T-helper 1 cell treated with Interleukin-12 subunit alpha and Interleukin-12 subunit beta and Interleukin-4 antibody, amounts not matched to agents 30 ng/mL and 1 ng/mL, for 36 hours (primary cell): ENCODE data around the gene TRAPPC10. TPM values are rescaled to one million over a fixed set of nuclear protein-coding genes. Genes with fewer than 3 reads are reported as not detected.

ENCODE experiments used
- intact Hi-C: fragments of 100-400 bp; cut with micrococcal nuclease; formaldehyde crosslinking; loops from one replicate; pipeline ENCODE4 v1.15.1; 2024
- total RNA-seq: library from RNA; stranded (reverse); gene quantifications from 2 replicates; pipeline ENCODE4 v1.2.3, GENCODE V29; 2022

TRAPPC10 gene
- total RNA-seq, 1 donor from 2014 or later, result 97.1 TPM

DNA sequence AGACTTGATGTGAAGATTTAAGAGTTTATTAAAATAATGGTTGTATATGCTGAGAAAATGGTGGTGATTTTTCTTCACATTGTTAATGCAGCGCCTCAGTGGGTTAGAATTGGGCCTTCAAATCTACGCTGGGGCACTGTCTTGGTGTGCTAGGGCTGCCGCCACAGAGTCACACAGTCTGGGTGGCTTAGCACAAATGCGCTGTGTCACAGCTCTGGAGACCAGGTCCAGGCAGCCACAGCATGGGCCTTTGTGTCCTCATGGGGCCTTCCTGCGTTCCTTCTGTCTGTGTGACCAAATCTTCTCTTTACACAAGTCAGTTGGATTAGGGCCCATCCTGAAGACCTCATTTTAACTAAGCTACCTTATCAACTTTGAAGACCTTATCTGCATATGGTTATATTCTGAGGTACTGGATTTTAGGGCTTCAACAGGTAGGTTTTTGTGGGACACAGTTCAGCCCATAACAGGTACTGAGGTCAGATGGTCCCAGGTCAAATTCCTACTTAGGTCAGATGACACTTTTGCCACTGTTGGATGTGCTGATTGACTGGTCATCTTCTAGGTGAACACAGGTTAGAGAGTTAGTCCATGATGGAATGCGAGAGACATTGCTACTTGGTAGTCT, 17.5 kb downstream of the TRAPPC10 start:
- intact Hi-C loops, result no loop called here

DNA sequence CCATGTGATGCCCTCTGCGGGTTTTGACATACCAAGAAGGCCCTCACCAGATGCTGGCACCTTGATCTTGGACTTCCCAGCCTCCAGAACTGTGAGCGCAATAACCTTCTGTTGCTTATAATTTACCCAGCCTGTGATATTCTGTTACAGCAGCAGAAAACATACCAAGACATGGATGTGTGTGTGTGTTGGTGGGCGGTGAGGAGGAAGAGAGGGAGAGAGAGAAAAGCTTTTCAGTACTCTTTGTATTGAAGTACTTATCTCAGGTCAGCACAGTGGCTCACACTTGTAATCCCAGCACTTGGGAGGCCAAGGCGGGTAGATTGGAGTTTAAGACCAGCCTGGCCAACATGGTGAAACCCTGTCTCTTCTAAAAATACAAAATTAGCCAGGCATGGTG, 23.1 kb downstream of the TRAPPC10 start:
- intact Hi-C loops, result no loop called here

DNA sequence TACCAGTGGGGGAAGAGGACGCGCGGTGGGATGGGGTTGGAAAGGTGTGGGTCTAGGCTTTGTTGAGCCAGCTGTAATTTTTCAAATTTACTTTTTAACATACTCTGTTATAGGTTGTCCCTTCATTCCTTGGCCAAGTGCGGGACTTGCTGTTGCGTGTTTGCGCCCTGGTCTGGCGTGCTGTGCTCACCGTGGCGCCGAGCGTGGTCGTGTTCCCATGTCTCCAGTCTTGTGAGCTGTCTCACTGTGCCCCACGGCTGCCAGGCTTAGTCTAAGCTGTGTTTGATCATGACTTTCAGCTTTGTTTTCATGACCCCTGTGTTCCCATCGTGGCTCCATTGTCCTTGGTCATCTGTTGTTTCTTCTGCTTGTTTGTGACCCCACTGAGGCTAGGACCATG, 26.0 kb downstream of the TRAPPC10 start:
- intact Hi-C loops, result no loop called here

DNA sequence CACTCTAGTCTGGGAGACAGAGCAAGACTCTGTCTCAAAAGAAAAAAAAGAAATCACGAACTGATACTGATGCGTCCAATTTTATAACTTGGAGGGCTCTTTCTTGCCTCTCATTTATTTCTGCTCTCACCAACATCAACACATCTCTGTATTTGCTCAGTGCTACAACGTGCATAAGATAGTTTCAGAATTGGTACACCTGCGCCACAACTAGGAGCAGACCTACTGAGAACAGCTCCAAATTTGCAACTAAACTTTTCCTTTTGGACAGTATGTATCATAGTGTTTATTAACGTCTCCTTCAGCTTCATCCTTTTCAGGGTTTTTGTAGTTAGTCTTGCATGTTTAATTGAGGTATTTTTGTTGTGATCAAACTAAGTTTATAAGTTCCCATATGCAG, 27.7 kb downstream of the TRAPPC10 start:
- intact Hi-C loops, result no loop called here

DNA sequence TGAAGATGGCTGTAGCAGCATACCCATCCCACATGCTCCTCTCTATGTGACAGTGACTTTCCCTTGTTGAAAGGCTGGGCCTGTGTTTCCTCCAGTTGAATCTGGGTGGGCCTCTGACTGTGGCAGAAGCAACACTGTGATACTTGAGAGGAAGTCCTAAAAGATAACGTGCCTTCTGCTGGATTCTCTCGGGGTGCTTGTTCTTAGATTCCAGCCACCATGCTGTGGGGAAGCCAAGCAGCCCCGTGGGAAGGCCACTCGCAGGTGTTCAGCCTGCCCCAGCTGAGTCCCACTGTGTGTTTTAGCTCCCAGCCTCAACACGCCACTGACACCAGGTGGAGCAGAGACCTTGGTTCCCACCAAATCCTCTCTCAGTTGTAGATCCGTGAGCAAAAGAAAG, 31.5 kb downstream of the TRAPPC10 start:
- intact Hi-C loops, result loop anchor here (2.0 kb wide), 1 partner anchor 31 kb away; the partner anchor contains the start of gene TRAPPC10

DNA sequence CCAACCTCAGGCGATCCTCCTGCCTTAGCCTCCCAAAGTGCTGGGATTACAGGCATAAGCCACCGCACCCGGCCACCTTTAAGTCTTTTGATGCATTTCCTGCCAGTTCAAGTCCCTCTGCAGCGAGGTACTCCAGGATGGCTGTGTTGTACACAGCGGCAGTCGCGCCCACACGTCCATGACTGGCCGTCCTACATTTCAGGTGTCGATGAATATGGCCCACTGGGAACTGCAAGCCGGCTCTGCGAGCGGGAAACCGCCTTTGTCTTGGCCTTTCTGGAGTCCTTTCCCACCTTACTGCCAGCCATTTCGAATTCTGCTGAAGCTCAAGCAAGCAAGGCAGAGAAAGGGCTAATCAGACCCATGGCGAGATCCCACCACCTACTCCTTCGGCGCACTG, 34.6 kb downstream of the TRAPPC10 start:
- intact Hi-C loops, result no loop called here

DNA sequence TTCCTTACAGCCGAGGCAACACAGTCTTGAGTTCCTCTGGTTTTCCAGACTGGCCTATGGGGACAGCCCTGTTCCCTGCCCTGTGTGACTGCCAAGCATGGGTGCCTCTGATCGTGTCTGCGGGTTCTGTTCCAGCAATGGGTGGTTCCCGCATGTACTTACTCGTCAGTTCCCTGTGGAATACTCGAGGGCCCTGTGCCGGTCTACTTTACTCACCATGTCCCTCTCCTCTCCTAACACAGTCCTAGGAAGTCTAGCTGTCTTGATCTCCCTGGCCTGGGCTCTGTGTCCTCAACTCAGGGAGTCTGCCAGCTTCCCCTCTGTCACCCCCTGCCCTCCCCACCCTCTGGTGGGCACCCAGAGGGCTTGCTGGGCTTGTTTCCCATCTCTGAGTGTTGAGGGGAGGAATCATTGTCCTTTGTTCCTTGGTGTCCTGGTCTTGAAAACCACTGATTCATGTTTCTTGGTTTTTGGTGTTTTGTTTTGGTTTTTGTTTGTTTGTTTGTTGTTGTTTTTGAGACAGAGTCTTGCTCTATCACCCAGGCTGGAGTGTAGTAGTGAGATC, 36.0 kb downstream of the TRAPPC10 start:
- intact Hi-C loops, result no loop called here

DNA sequence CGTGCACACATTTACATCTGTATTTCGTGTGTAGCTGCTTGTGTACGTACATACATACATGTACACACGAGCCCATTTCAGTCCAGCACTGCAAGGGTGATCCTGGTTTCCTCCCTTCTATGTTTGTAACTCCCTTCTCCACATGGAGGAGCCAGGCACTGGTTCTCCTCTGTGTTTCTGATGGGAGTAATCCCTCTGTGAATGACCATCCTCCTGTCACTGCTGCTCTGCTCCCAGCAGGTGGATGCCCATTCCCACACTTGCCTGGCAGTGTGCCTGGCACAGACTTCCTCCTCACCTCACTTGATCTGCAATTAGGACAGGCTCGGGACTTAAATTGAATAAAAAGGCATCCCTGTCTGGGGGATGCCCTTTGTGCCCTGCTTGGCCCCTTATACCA, 37.1 kb downstream of the TRAPPC10 start:
- intact Hi-C loops, result no loop called here

DNA sequence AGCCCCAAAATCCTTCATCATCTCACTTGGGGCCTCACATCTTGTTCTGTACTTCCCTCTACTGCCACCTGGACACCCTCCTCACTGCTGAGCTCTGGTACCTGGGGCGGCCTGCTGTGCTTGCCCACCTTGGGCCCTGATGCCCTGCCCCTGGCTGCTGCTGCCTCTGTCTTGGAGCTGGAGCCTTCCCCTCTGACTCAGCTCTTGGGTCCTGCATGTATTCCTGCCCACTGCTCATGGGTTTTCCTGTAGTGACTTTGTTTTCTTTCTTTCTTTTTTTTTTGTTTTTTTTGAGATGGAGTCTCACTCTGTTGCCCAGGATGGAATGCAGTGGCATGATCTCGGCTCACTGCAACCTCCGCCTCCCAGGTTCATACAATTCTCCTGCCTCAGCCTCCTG, 37.5 kb downstream of the TRAPPC10 start:
- intact Hi-C loops, result no loop called here

DNA sequence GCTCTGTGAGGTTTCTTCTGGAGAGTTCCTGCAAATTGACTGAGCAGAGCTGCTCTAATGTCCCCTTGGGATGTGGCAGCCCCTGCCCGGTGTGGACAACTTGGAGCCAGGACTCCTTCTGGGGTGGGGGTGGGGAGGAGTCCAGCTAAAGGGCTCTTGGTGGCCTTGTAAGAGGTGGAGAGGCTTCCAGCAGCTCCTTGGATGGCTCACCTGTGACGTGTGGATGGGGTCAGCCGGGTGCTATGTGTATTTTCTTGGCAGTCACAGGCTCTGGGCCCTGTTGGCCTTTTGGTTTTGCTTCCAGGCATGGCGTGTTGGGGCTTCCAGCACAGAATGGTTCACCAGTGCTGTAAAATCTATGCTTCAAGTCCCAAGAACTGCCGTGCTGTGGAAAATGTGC, 38.2 kb downstream of the TRAPPC10 start:
- intact Hi-C loops, result no loop called here

DNA sequence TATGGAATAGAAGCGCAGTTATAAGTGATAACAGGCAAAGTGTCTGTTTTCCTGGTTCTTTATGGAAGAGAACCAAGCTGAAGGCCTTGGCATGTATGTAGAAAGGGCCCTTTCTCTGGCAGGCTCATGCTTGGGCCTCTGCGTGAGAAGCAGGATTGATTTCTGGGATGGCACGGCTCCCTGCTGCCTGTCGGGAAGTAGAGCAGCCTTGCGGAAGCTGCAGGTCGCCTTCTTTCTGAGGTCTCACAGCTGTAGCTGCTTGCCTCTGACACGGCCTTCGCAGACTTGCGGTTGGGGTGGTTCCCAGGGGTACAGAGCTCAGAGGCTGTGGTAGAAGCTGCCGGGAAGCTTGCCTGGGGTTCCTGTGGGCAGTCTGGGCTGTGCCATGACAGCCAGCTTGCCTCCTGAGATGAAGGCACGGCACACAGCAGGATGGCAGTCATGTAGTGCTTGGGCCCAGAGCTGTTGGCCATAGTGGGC, 39.4 kb downstream of the TRAPPC10 start:
- intact Hi-C loops, result no loop called here

DNA sequence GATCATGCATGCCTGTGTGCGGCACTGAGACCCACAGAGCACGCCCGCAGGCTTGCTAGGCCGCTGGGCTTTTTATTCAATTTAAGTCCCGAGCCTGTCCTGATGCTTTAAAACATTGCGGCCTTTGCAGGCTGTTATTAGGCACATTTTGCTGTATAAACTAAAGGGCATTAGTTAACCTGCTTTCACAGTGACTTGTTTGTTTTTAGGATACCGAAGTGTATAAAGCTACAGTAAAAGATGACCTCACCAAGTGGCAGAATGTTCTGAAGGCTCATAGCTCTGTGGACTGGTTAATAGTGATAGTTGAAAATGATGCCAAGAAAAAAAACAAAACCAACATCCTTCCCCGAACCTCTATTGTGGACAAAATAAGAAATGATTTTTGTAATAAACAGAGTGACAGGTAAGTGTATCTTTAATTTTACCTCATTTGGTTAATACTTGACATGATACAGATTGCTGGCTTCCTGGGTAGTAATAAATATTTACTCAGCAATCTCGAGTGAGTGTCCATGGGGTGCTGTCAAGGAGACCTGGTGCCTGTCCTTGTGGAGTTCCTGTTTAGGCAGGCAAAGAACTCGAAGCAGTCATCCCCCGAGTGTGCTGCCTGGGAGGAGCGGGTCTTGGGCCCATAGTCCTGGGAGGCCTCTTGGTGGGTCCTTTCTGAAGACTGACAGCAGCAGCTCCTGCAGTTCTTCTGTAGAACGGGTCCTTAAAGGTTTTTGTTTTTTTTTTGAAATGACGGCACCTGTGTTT, 40.1 kb downstream of the TRAPPC10 start:
- intact Hi-C loops, result no loop called here

DNA sequence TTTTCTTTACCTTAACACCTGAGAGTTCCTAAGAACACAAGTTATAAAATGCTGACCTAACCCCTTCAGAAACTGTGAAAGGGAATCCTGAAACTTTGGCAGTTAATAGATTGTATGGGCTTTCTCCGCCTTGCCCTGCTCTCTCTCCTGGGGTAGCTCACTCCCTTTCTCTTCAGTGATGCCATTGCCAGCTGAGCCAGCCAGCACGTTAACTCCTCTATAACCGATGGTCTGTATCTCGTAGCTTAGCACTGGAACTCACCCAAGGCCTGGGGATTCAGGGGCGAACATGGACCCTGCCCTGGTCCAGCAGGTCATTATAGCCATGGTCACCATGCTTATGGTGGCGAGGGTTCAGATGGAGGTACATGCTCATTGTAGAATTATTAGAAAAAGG, 40.7 kb downstream of the TRAPPC10 start:
- intact Hi-C loops, result no loop called here

DNA sequence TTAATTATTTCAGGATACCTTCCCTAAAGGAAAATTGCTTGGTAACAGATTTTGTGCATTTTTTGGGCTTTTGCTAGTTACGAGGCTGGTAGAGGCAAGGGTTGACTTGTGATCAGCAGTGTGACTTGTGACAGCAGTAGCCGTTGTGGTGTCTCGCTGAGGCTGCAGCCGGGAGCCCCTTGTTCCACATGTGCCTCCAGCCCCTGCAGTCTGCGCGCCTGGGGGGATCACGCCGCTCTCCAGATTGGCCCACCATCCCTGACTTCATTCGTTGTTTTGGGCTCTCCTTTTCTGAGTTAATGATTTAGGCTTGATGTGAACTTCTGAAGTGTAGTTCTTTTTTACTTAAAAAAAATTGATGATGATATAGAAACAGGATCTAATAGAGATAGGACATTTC, 41.5 kb downstream of the TRAPPC10 start:
- intact Hi-C loops, result no loop called here

DNA sequence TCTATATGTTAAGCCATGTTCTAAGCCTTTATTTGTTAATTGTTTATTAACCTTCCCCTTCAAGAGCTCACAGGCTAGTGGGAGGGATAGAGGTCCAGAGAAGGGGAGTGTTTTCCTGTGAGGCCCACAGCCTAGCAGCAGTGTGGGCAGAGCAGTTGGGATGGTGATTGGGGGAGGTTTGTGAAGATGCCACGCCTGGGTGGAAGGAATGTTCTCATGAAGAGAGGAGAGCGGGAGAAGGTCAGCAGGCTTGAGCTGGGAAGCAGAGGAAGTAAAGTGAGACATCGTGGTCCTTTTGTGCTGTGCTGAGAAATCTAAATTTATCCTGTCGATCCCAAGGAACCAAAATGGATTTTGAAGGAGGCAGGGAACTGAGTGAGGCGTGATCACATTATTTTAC, 42.6 kb downstream of the TRAPPC10 start:
- intact Hi-C loops, result no loop called here

DNA sequence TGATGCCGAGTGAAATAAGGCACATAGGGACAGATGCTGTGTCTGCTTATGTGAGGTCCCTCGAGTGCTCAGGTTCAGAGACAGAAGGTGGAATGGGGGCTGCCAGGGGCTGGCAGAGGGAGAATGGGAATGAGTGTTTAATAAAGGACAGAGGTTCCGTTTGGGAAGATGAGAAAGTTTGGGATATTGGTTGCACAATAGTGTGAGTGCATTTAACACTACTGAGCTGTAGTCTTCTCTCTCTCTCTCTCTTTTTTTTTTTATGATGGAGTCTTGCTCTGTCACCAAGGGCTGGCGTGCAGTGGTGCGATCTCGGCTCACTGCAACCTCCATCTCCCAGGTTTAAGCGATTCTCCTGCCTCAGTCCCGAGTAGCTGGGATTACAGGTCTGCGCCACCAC, 44.9 kb downstream of the TRAPPC10 start:
- intact Hi-C loops, result loop anchor here (1.0 kb wide), 1 partner anchor 8 kb away; no protein-coding TSS in a partner anchor

DNA sequence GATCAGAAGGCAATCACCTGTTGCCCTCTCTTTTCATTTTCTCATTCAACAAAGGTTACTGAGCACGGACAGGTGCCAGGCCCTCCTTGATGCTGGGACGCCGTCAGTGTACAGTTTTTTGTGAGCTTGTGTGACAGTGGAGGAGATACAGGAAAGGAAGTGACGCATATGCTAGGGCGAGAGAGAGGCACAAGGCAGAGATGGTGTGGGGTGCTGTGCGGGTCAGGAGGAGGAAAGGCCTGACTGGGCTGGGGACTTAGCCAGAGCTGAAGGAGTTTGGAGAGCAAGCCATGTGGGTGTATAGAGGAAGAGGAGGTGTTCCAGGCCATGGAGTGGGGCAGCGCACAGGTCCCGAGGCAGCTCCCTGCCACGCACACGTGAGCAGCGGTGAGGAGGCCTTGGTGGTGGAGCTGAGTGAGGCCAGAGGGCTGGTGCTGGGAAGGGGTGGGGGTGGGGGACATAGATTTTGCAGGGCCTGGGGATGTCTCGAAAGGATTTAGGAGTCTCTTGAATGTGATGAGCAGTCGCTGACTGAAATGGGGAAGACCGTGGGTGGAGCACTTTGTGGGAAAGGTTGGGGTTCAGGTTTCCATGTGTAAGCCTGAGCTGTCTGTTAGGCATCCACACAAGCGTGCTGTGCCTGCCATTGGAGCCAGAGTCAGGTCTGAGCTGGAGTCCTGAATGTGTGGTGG, 46.0 kb downstream of the TRAPPC10 start:
- intact Hi-C loops, result loop anchor here (1.0 kb wide), 1 partner anchor 7 kb away; no protein-coding TSS in a partner anchor

DNA sequence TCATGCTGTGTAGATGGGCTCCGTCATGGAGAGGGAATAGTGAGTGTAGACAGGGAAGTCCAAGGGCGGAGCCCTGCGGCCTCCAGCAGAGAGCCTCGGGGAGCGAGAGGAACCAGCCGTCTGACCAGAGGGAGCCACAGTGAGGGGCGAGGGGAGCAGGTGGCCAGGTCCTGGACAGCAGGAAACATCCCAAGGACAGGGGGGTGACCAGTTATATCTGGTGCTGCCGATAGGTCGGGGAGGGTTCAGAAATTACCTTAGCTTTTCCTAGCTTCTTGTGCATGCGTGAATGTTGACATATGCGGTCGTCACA, 46.5 kb downstream of the TRAPPC10 start:
- intact Hi-C loops, result no loop called here

DNA sequence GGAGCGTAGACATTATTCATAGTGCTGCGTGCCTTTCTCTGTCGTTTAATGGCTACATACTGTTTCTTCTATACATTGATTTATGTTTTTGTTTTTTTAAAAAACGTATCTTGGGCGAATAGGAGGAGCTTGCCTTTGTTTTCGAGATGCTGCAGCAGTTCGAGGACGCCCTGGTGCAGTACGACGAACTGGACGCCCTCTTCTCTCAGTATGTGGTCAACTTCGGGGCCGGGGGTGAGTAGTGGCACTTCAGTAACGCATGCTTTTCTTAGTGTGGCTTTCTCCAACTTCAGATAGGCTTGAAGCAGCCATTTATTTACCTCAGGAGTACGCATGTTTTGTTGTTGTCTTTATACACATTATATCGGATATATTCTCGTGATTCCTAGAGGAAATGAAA, 46.9 kb downstream of the TRAPPC10 start:
- intact Hi-C loops, result no loop called here

DNA sequence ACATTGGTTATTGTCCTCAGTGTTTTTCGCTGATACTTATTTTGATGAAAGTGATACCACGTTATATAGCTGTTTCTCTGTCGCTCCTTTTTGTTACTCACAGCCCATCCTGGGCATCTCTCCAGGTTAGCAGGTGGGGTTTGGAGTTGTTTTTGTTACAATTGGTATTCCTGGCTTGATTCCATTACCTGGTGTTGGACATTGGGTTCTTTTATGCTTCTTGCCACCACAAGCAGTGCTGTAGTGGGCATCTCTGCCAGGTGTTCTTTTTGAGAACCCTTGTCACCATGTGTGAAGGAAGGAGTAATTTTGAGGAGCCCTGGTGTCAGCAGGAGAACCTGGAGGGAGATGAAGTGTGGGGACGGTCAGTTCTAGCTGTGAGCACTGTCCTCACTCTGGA, 47.6 kb downstream of the TRAPPC10 start:
- intact Hi-C loops, result no loop called here

DNA sequence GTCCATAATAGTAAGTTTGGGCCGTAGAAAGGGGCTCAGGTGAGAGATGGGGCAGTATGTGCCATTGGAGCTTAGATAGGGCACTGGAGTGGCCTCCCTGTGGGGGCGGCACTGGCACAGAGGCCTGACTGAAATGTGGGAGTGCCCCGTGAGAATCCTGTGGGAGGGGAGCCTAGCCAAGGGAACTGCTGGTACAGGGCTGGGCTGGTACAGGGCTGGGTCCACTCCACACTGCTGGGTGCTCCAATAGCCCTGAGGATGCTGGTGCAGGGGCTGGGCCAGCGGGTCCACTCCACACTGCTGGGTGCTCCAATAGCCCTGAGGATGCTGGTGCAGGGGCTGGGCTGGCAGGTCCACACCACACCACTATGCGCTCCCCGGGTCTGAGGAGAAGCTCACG, 50.3 kb downstream of the TRAPPC10 start:
- intact Hi-C loops, result no loop called here
